Measurements from ENCODE around the gene LRRTM4. TPM values are rescaled to one million over a fixed set of nuclear protein-coding genes. Genes with fewer than 3 reads are reported as not detected.

Gene LRRTM4
- total RNA-seq, 1 experiment from 2014 or later: not detected

DNA sequence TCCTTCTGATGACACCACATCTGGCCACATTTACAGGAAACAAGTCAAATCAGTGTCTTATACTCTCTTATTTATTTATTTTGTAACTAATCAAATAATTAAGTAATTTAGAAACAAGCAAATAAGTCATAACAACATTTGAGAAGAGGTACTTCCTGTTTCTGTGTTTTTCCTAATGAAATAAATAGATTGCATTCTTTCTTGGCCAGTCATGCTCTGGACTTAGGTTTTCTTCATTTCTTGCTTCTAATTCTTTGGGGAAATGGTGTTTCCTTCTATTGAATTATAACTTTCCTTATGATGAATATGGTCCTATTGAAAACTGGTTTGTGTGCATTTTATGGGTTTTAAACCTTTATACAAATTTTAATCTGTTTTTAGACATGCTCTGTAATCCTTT, 546.4 kb downstream of the LRRTM4 start:
- H3K4me3 Mint-ChIP-seq (ENCODE audit: unreplicated experiment): no peak overlapping the region
- no peaks in the 10 kb centered on the region for H3K4me1 Mint-ChIP-seq (ENCODE audit: insufficient read depth, unreplicated experiment)
- TF ChIP-seq, protein P1, sequence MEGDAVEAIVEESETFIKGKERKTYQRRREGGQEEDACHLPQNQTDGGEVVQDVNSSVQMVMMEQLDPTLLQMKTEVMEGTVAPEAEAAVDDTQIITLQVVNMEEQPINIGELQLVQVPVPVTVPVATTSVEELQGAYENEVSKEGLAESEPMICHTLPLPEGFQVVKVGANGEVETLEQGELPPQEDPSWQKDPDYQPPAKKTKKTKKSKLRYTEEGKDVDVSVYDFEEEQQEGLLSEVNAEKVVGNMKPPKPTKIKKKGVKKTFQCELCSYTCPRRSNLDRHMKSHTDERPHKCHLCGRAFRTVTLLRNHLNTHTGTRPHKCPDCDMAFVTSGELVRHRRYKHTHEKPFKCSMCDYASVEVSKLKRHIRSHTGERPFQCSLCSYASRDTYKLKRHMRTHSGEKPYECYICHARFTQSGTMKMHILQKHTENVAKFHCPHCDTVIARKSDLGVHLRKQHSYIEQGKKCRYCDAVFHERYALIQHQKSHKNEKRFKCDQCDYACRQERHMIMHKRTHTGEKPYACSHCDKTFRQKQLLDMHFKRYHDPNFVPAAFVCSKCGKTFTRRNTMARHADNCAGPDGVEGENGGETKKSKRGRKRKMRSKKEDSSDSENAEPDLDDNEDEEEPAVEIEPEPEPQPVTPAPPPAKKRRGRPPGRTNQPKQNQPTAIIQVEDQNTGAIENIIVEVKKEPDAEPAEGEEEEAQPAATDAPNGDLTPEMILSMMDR (IDR thresholded peaks at IDR 0.05; ENCODE audit: unreplicated experiment): no peak
- no TSS peak for BruUV-seq (replicated peaks)
- no peaks in the 10 kb centered on the region for H3K36me3 Mint-ChIP-seq (ENCODE audit: insufficient read depth, unreplicated experiment)
- CTCF ChIA-PET: no interaction called here
- no peak for DNase-seq (ENCODE audit: unreplicated experiment)
- POLR2A ChIA-PET: no interaction called here
- no peak overlapping the region for H3K27ac Mint-ChIP-seq (ENCODE audit: low read depth, unreplicated experiment)
- intact Hi-C loops (cut with micrococcal nuclease): no loop called here
- peaks cover 28% of the 10 kb centered on the region for H3K27me3 Mint-ChIP-seq (ENCODE audit: insufficient read depth, unreplicated experiment)
- no peaks in the 10 kb centered on the region for H3K9me3 Mint-ChIP-seq (ENCODE audit: unreplicated experiment)

DNA sequence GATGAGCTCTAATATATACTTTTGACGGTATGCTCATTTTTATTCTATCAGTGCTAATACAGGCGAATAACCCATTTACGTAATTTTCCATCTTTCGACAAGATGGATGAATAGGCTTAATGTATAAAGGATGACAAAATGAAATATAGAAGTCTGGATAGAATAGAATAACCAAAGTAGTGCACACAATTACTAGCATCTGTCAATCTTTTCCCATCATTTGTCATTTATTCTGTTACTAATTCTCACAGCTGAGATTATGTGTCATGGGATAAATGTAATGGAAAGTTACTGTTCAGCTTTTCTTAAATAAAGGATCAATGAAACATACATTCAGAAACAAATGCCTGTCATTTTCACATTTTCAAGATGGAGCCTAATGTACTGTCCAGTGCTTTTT, 548.6 kb downstream of the LRRTM4 start:
- Mint-ChIP-seq H3K27ac (ENCODE audit: low read depth, unreplicated experiment) (no peak overlapping the region), H3K4me1 (ENCODE audit: insufficient read depth, unreplicated experiment) (no peaks in the 10 kb centered on the region), H3K27me3 (ENCODE audit: insufficient read depth, unreplicated experiment) (peaks cover 20% of the 10 kb centered on the region), H3K36me3 (ENCODE audit: insufficient read depth, unreplicated experiment) (no peaks in the 10 kb centered on the region), H3K9me3 (ENCODE audit: unreplicated experiment) (no peaks in the 10 kb centered on the region), H3K4me3 (ENCODE audit: unreplicated experiment) (no peak overlapping the region)
- TF ChIP-seq, protein P1 (IDR thresholded peaks at IDR 0.05; ENCODE audit: unreplicated experiment): no peak
- CTCF ChIA-PET: interaction anchor here (0.7 kb wide), 1 partner anchor 1141 kb away, joined by 3 read pairs; no protein-coding TSS in a partner anchor
- intact Hi-C loops (cut with micrococcal nuclease): no loop called here
- no TSS peak for BruUV-seq (replicated peaks)
- POLR2A ChIA-PET: no interaction called here
- no peak for DNase-seq (ENCODE audit: unreplicated experiment)

DNA sequence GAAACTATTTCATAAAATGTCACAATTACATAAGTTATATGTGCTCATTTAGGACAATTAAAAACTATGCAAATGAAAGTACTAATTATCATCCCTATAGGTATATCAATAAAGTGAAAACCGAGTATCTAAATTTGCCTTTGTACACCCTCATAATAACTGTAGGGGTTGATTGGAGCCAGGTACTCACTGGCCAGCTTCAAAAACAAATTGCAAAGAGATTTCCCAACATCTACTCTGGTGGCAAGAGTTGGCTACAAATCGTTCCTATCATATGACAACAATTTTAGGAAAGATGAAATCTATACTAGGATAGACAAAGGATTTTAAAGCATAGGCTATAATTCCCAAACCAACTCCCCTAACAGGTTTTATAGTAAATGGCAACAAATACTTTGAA, 556.4 kb downstream of the LRRTM4 start:
- no peak overlapping the region for H3K4me3 Mint-ChIP-seq (ENCODE audit: unreplicated experiment)
- H3K27ac Mint-ChIP-seq (ENCODE audit: low read depth, unreplicated experiment): no peak overlapping the region
- H3K36me3 Mint-ChIP-seq (ENCODE audit: insufficient read depth, unreplicated experiment): no peaks in the 10 kb centered on the region
- intact Hi-C loops (cut with micrococcal nuclease): no loop called here
- ChIA-PET CTCF (no interaction called here), POLR2A (interaction anchor here (0.6 kb wide), 1 partner anchor 525 kb away, joined by 4 read pairs; no protein-coding TSS in a partner anchor)
- TF ChIP-seq, protein P1 (IDR thresholded peaks at IDR 0.05; ENCODE audit: unreplicated experiment): no peak
- BruUV-seq (replicated peaks): no TSS peak
- peaks cover 59% of the 10 kb centered on the region for H3K27me3 Mint-ChIP-seq (ENCODE audit: insufficient read depth, unreplicated experiment)
- H3K9me3 Mint-ChIP-seq (ENCODE audit: unreplicated experiment): no peaks in the 10 kb centered on the region
- DNase-seq (ENCODE audit: unreplicated experiment): no peak
- no peaks in the 10 kb centered on the region for H3K4me1 Mint-ChIP-seq (ENCODE audit: insufficient read depth, unreplicated experiment)

DNA sequence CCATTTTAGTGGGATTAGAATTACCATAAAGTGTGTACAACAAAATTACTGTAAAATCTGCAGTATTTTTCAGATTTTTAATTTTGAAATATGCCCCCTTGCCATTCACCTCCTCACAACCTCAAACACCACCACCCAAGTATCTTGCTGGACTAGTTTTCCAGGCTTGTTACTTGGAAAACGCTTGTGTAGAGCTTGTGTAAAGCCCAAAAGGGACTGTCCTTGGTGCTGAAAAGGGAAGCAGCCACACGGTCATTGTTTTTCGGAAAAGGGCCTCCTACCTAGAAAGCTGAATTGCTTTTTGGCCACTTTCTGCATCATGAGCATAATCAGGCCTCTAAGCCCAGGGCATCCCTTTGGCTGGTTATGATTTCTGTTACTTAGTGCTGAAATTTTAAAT, 563.4 kb downstream of the LRRTM4 start:
- Mint-ChIP-seq H3K27ac (ENCODE audit: low read depth, unreplicated experiment) (no peak overlapping the region), H3K36me3 (ENCODE audit: insufficient read depth, unreplicated experiment) (no peaks in the 10 kb centered on the region), H3K4me1 (ENCODE audit: insufficient read depth, unreplicated experiment) (no peaks in the 10 kb centered on the region), H3K27me3 (ENCODE audit: insufficient read depth, unreplicated experiment) (peaks cover 33% of the 10 kb centered on the region), H3K4me3 (ENCODE audit: unreplicated experiment) (no peak overlapping the region), H3K9me3 (ENCODE audit: unreplicated experiment) (no peaks in the 10 kb centered on the region)
- intact Hi-C loops (cut with micrococcal nuclease): no loop called here
- BruUV-seq (replicated peaks): no TSS peak
- TF ChIP-seq, protein P1 (IDR thresholded peaks at IDR 0.05; ENCODE audit: unreplicated experiment): no peak
- ChIA-PET POLR2A (no interaction called here), CTCF (interaction anchor here (0.6 kb wide), 1 partner anchor 14 kb away, joined by 3 read pairs; no protein-coding TSS in a partner anchor)
- peak; percentile 50 for DNase-seq (ENCODE audit: unreplicated experiment)
